HCT116 (cell line): ENCODE measurements around the gene RYR2.

Experiments used
- CTCF ChIP-seq, 3 experiments: fragments of 200-600 bp in 1 of 3; sonication (generic) in 1 of 3; IDR thresholded peaks in 2 of 3; conservative IDR thresholded peaks in 1 of 3; 2 replicates each; pipeline ENCODE4 v1.5.1; 2012 to 2017; ENCODE audit warnings: low read depth in 2 of 3, low read length in 2 of 3, antibody characterized with exemption in 1 of 3, borderline replicate concordance in 1 of 3, control low read depth in 1 of 3, mild to moderate bottlenecking in 1 of 3, mixed read lengths in 1 of 3, mixed run types in 1 of 3, moderate library complexity in 1 of 3; ENCODE audit not compliant: insufficient read depth in 1 of 3
- POLR2A ChIP-seq: IDR thresholded peaks from 2 replicates; pipeline ENCODE4 v1.7.0; 2011; ENCODE audit warnings: borderline replicate concordance; ENCODE audit not compliant: insufficient read depth, insufficient read length; ENCODE audit errors: extremely low read depth
- YY1 ChIP-seq: IDR thresholded peaks from 2 replicates; pipeline ENCODE4 v1.6.1; 2011; ENCODE audit warnings: low read length, low read depth, moderate library complexity, mild to moderate bottlenecking; ENCODE audit not compliant: insufficient replicate concordance; ENCODE audit errors: extremely low read depth
- TF ChIP-seq, protein P1 (sequence below): IDR thresholded peaks from 2 replicates; pipeline ENCODE4 v1.6.1; 2012

DNA sequence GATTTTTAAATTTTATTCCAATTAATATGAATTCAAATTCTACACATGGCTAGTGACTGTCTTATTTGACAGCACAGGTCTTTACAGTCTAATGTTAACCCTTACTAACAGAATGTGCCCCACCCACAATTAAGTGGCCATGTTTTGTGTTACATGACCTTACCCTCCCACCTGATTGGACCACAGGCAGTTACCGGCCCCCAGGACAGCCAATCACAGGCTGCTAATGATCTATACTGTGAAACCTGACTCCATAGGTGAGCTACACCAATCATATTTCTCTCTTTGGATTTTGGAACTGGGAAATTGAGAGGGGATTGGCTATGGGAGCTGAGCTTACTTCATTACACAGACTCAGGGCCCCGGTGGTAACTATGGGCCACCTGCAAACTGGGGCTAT, 821.2 kb downstream of the RYR2 start:
- TF ChIP-seq YY1 = no peak
- TF ChIP-seq CTCF (IDR thresholded peaks at IDR 0.05 in 2 of 3, conservative IDR thresholded peaks at IDR 0.05 in 1 of 3; ENCODE audit: borderline replicate concordance in 1 of 3, insufficient read depth in 1 of 3, low read depth in 2 of 3, low read length in 2 of 3) = no peak
- TF ChIP-seq POLR2A = no peak
- TF ChIP-seq, protein P1, sequence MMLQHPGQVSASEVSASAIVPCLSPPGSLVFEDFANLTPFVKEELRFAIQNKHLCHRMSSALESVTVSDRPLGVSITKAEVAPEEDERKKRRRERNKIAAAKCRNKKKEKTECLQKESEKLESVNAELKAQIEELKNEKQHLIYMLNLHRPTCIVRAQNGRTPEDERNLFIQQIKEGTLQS = no peak
